Stimulated activated CD4-positive, alpha-beta T cell treated with anti-CD3 and anti-CD28 coated beads, Interleukin-15, amount 100 ng/mL, for 48 hours (primary cell): ENCODE data around the gene C21orf91.

Experiments used
- DNase-seq, 2 donors: peaks; one replicate each; pipeline ENCODE4 v3.0.0-alpha.2; 2020; ENCODE audit warnings: low read depth in 2 of 2

C21orf91 gene

GRCh38 chr21:17819114-17819876 is at the start of gene C21orf91:
Gene C21orf91, minus strand, starts transcription at chr21:17819356. Its CDS starts 1,038 bp downstream, at chr21:17818318.
- DNase-seq, result peak; percentile 80 to 82

DNA sequence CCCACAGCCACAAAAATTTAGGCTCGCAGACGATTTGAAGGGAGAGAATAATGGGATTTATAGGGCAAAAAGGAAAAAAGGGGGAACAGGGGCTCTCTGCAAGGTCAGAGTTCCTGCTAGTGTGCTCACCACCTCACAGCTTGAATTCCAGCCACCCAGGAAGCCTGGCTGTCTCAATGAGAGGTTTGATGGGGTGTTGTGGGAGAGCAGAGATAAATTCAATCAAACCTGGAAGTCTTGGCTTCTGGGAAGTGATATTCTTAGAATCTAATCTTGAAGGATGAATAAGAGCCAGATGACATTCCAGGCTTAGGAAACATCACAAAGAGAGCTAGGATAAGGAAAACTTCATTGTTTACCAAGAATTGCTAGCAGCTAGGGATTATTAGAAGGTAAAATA is 47.4 kb upstream of the C21orf91 start:
- DNase-seq, result no peak

GRCh38 chr21:17859661-17860060 is 40.5 kb upstream of the C21orf91 start:
- no peak for DNase-seq

GRCh38 chr21:17858747-17859146 is 39.6 kb upstream of the C21orf91 start:
- DNase-seq, result no peak

DNA sequence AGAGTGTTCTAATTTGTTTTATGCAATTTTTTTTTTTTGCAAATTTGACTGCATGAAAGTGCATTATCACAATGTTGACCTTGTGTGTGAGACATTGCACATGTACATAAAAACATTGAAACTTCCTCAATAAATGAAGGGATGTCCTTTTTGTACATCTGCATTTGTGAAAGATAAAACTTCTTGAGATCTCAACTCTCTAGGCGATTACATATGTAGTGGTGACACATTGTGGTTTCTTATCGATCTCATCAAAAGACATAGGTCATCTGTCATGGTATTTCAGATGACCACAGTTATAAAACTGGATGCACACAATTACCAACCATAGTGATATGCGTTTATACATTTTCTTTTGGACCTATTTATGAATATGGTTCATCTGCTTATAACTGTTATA is 35.6 kb upstream of the C21orf91 start:
- no peak for DNase-seq

DNA sequence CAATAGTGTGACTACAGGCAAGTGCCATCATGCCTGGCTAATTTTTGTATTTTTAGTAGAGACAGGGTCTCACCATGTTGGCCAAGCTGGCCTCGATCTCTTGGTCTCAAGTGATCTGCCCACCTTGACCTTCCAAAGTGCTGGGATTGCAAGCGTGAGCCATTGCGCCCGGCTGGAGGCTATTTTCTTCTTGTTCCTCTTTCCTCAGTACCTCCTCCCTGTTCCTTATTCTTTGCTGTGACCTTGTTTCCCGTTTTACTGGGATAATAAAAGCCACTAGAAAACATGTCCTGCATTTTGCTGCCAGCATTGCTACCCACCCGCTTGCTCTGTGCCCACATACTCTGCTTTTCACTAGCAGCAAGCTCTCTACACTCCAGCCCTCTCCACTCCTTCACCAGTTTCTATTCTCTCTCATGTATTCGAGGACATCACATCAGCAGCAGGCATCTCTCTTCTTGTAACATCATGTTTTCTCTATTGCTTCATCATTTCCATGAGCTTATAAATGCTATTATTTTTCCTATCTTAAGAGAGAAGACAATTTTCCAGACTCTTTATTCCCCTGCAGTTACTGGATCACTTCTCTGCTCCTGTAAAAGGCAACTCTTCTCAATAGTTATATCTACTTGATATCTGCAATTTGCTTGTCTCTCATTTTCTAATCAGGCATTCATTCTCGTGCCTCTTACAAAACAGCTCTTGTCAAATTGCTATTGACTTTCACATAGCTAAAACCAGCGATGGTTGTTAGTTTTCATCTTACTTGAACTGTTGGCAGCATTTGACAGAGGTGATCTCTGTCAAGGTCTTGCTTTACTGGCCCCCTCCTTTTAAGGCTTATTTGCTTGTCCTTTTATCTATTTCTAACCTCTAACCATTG is 34.5 kb upstream of the C21orf91 start:
- no peak for DNase-seq

DNA sequence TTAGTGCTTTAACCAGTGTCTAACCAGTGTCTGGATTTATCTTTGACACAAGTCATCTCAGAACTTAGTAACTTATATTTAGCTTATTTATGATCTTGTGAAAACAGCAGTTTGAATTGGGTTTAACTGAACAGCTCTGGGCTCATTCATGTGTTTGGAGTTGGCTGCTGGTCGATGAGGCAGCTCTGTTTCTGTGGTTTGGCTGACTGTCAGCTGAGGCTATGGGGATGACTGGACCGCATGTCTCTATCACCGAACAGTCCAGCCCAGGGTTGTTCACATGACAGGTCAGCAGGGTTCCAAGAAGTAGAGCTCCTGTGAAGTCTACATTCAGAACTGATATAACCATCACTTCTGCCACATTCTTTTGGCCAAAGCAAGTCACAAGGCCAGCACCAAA is 29.1 kb upstream of the C21orf91 start:
- DNase-seq, result peak in 1 of 2 donors; percentile 1

GRCh38 chr21:17841103-17841502 is 21.9 kb upstream of the C21orf91 start:
- no peak for DNase-seq

- no peak for DNase-seq
These were observed 15.6 kb upstream of the C21orf91 start for GRCh38 chr21:17834639-17835354.

DNA sequence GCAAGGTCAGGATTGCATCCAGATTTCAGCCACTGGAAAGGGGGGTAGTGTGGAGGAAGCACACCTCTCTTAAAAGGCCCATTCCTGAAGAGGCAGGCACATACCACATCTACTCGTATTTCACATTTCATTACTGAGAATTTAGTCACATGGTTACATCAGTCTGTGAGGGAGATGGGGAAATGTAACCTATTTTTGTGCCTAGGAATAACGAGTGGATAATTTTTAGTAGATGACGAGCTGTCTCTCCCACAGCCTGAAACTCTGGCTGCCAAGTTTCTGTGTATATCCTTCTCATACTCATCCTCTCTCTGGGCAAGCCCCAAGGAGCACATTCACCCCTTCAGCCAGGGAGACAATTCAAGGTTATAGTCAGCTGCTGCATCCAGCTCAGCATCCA is 10.3 kb upstream of the C21orf91 start:
- DNase-seq, result no peak

DNA sequence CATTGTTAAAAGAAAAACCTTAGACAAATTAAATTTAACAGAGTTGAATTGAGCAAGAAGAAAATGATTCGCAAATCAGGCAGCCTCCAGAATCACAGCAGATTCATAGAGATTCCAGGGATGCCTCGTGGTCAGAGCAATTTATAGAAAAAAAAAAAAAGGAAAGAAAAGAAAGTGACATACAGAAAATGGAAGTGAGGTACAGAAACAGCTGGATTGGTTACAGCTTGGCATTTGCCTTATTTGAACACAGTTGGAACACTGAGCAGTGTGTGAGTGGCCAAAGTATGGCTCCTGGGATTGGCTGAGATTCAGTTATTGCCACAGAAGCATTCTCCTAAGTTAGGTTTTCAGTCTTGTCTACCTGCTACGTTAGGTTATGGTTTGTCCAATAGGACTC is 9.1 kb upstream of the C21orf91 start:
- no peak for DNase-seq

DNA sequence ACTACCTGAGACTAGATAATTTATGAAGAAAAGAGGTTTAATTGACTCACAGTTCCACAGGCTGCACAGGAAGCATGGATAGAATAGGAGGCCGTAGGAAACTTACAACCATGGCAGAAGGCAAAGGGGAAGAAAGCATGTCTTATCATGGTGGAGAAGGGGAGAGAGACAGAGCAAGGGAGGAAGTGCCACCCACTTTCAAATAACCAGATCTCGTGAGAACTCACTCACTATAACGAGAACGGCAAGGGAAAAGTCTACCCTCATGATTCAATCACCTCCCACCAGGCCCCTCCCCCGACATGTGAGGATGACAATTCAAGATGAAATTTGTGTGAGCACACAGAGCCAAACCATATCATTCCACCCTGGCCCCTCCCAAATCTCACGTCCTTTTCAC is 4.7 kb upstream of the C21orf91 start:
- DNase-seq, result no peak

DNA sequence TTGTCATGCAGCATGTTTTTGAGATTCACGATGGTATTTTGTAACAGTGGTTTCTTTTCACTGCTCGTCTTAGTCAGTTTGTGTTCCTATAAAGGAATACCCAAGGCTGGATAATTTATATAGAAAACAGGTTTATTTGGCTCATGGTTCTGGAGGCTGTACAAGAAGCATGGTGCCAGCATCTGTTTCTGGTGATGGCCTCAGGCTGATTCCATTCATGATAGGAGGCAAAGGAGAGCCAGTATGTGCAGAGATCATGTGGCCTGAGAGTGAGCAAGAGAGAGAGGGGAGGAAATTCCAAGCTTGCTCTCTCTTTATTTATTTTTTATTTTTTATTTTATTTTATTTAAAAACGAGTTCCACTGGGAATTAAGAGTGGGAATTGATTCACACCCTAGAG is 2.0 kb upstream of the C21orf91 start:
- no peak for DNase-seq

- no peak for DNase-seq
These were observed 697 bp upstream of the C21orf91 start for GRCh38 chr21:17819877-17820229.

DNA sequence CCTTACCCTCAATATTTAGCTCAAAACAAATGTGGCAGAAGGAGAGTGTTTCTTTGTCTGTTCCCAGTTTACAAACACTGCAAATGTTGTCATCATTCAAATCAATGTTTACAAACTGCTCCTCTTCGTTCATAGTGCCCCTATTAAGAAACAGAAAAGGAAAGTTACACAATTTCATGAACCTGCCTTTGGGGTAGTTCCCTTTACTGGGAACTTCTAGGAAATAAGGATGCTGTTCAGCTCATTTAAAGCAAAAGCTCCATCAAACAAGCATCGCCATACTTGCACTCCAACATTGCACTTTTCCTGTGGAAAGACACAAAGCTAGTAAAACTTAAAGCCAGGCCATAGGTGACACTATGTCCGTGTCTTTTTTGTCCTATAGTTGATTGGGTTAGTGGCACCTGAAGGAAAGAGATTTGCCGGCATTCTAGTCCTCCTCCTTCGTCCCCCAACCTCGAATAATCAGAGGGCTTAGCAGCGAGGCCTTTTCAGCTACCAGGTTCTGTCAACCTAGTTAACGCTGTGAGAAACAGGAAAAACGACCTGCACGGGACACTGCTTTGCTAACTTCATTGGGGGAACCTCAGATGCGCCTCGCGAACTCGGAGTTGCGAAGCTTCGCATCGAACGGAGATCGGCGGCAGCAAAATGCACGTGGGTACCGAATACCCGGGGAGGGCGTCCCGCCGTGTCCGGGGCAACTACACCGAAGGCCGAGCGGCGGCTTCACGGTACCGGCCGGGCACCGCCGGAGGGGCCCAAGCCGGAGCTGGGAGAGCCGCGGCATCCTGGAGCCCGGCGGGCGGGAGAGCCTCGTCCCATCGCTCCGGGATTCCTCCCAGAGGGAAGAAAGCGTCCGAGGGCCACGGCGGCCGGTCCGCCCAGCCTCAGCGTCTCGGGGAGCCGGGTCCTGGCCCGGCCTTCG is 706 bp downstream of the C21orf91 start:
- peak; percentile 16 to 18 for DNase-seq

GRCh38 chr21:17813353-17813752 is 5.8 kb downstream of the C21orf91 start:
- no peak for DNase-seq

DNA sequence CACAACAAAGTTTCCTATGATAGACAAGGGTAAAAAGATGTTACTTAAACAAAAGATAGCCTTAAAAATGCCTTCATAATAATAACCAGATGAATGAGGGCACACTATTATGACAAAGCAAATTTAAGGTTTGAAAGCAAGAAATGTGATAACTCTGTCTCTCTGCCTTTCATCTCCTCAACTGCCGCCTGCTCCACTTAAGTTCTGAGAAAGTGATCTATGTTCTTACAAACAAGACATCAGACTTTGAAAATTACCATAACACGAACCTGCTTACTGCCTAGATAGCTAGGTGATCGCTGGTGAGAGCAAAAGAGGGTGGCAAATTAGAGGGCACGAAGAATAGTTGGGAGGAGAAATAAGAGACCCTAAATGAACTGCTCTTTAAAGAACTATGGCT is 13.2 kb downstream of the C21orf91 start:
- DNase-seq, result no peak

- no peak for DNase-seq
These were observed 15.6 kb downstream of the C21orf91 start for GRCh38 chr21:17803536-17803935.

DNA sequence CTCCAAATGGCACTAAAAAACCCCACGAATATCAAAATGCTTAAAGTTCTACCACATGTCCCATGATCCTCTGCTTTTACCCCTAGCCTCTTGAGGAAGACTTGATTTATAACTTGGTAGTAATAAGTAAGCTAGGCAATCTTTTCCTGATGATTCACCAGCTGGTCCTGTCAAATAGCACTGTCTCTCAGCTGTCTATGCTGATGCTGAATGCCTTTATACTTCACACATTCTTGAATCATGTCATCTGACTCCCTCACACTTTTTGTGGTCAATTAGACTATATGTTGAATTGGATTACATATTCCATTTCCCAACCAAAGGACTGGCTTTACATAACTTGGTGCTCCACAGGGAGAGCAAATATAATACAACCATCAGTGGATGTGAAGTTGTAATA is 16.6 kb downstream of the C21orf91 start:
- no peak for DNase-seq

DNA sequence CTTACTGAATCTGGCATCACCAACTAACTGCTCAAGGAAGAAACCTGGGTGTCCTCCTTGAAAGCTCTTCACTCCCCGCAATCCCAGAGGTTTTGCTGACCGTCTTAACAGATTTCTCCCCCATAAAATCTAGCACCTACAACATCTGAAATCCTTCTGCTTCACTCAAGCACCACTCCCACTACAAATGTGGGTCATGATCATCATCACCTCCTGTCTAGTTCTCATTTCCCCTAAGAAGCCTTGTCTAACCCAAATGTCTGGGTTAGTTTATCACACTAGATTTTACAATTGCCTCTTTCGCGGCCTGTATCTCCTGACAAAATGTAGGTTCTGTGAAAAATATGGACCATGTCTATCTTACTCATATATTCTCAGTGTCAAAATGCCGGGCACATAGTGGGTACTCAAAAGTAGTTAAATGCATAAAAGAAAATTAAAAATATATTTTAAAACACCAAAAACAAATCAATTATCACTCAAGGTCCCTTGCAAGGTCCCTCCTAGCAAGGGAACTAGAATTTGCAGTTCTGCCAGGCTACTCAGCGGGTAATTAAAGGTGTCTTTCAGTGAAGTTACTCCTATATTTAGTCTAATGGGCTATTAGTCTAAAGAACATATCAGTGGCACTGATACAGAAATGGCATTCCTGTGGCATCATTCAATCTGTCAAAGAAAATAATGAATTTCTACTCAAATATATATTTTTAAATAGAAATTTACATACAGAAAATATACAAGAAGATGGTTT is 19.6 kb downstream of the C21orf91 start:
- DNase-seq, result no peak

GRCh38 chr21:17798796-17799195 is 20.4 kb downstream of the C21orf91 start:
- no peak for DNase-seq
